Airway epithelial cell (primary cell): ENCODE results near the gene DAZAP2. TPM values are rescaled to one million over a fixed set of nuclear protein-coding genes. Genes with fewer than 3 reads are reported as not detected.

Experiments used
- total RNA-seq: library from RNA; depleted of rRNA; stranded (reverse); fragments of >200 nt; gene quantifications from 2 replicates; pipeline ENCODE4 v1.2.3, GENCODE V29; 2015

The DAZAP2 gene
- 141 and 201 TPM in 2 replicates for total RNA-seq

DNA sequence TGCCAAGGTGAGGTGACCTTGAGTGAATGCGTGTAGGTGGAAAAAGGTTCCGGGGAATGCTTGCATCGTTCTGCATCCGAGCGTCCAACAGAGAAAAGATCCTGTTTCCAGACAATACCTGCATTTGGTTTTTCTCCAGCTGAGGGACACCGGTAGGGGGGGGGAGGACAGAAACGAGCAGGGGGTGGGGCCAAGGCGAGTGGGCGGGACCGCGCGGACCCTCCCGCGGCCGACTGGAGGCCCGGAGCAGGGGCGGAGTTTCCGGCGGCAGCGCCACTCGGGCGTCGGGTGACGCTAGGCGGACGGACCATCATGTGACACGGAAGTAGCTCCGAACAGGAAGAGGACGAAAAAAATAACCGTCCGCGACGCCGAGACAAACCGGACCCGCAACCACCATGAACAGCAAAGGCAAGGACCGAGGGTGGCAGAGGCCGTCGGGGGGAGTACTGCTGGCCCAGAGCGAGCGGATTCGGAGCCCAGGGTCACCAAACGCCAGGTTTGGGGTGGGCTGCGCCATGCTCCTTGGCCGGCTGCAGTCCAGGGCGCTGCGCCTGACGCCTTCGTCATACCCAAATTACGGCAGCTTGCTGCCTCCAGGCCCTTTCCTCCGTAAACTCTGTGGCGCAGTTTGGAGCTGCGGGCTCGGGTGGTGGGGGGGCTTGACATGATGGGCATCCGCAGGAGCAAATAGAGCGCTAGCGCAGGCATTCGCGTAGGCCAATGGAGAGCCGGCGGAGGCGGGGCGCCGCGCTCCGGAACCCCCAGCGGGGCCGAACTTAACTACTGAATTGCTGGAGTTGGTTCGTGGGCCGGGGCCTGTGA is at the start of gene DAZAP2:
DAZAP2 (plus strand) TSS at position 317 of the 825 bp plus-strand sequence; CDS start at position 399, 82 bp downstream.

GRCh38 chr12:51217968-51218606 is 20.5 kb upstream of the DAZAP2 start, which contains the start of gene POU6F1:
TSS of gene POU6F1 (minus strand) at chr12:51218062. CDS start at chr12:51206836, 11,226 bp downstream.

GRCh38 chr12:51270067-51270950 is 31.7 kb downstream of the DAZAP2 start, which contains the start of gene SMAGP:
TSS of gene SMAGP (minus strand) at chr12:51270415. CDS start at chr12:51269278, 1,137 bp downstream.

Other genes with a start within 250 kb of the DAZAP2 start
- gene SLC11A2, start 212.4 kb upstream of the DAZAP2 start, total RNA-seq, result 19.8 and 29.0 TPM in 2 replicates
- gene LETMD1, start 190.5 kb upstream of the DAZAP2 start, total RNA-seq, result 21.7 and 25.7 TPM in 2 replicates
- gene CSRNP2, start 155.2 kb upstream of the DAZAP2 start, total RNA-seq, result 13.2 and 15.2 TPM in 2 replicates
- gene TFCP2, start 65.7 kb upstream of the DAZAP2 start, total RNA-seq, result 11.2 and 13.6 TPM in 2 replicates
- gene POU6F1, start 20.8 kb upstream of the DAZAP2 start, total RNA-seq, result 1.7 and 6.1 TPM in 2 replicates
- 59.6 and 63.3 TPM in 2 replicates for gene SMAGP, start 31.6 kb downstream of the DAZAP2 start, total RNA-seq
- gene BIN2, start 85.3 kb downstream of the DAZAP2 start, total RNA-seq, result 0.42 TPM in 1 of 2 replicates, not detected in the other
- gene CELA1, start 107.9 kb downstream of the DAZAP2 start, total RNA-seq, result not detected in 2 replicates
- 33.9 and 42.5 TPM in 2 replicates for gene GALNT6, start 152.6 kb downstream of the DAZAP2 start, total RNA-seq
- gene SLC4A8, start 186.0 kb downstream of the DAZAP2 start, total RNA-seq, result 0.23 and 0.28 TPM in 2 replicates